Activated naive CD8-positive, alpha-beta T cell treated with anti-CD3 and anti-CD28 coated beads, Interleukin-2, amount 50 U/mL, for 16 hours (primary cell): ENCODE data around the gene DCDC1.

Experiments
- DNase-seq: peaks from one replicate; pipeline ENCODE4 v3.0.0-alpha.2; 2020; ENCODE audit warnings: low read depth, low spot score

Gene DCDC1

GRCh38 chr11:31369348-31370329 lies at the start of gene DCDC1, which contains the start of gene DNAJC24:
Gene DCDC1, minus strand, starts transcription at chr11:31369739. Its CDS starts 41,459 bp downstream, at chr11:31328280.
Gene DNAJC24, plus strand, starts transcription at chr11:31369860. Its CDS starts 889 bp downstream, at chr11:31370749.
- peak; percentile 86 for DNase-seq

- no peak for DNase-seq
These were observed 49.6 kb upstream of the DCDC1 start for GRCh38 chr11:31419138-31419537.

- DNase-seq, result no peak
These were observed 48.3 kb upstream of the DCDC1 start for GRCh38 chr11:31417816-31418215.

GRCh38 chr11:31417357-31417756 lies 47.8 kb upstream of the DCDC1 start:
- DNase-seq, result no peak

GRCh38 chr11:31415435-31415834 lies 45.9 kb upstream of the DCDC1 start:
- DNase-seq, result no peak

GRCh38 chr11:31414338-31414737 lies 44.8 kb upstream of the DCDC1 start:
- no peak for DNase-seq

GRCh38 chr11:31412946-31413345 lies 43.4 kb upstream of the DCDC1 start:
- no peak for DNase-seq

GRCh38 chr11:31408201-31408600 lies 38.7 kb upstream of the DCDC1 start:
- DNase-seq, result no peak

- no peak for DNase-seq
These were observed 35.1 kb upstream of the DCDC1 start for GRCh38 chr11:31404614-31405013.

- no peak for DNase-seq
These were observed 27.8 kb upstream of the DCDC1 start for GRCh38 chr11:31397239-31397834.

- no peak for DNase-seq
These were observed 17.8 kb upstream of the DCDC1 start for GRCh38 chr11:31387379-31387778.

GRCh38 chr11:31383116-31383515 lies 13.6 kb upstream of the DCDC1 start:
- no peak for DNase-seq

- DNase-seq, result no peak
These were observed 6.3 kb upstream of the DCDC1 start for GRCh38 chr11:31375879-31376278.

GRCh38 chr11:31366795-31367194 lies 2.7 kb downstream of the DCDC1 start:
- no peak for DNase-seq

GRCh38 chr11:31361743-31362142 lies 7.8 kb downstream of the DCDC1 start:
- DNase-seq, result no peak

- no peak for DNase-seq
These were observed 13.7 kb downstream of the DCDC1 start for GRCh38 chr11:31355817-31356216.

- DNase-seq, result no peak
These were observed 14.4 kb downstream of the DCDC1 start for GRCh38 chr11:31355131-31355530.

GRCh38 chr11:31351168-31351567 lies 18.4 kb downstream of the DCDC1 start:
- DNase-seq, result no peak

- no peak for DNase-seq
These were observed 28.5 kb downstream of the DCDC1 start for GRCh38 chr11:31340903-31341572.

GRCh38 chr11:31337806-31338205 lies 31.7 kb downstream of the DCDC1 start:
- DNase-seq, result no peak

GRCh38 chr11:31328697-31329096 lies 40.8 kb downstream of the DCDC1 start:
- DNase-seq, result no peak

GRCh38 chr11:31327417-31327816 lies 42.1 kb downstream of the DCDC1 start:
- DNase-seq, result no peak
